Endodermal cell (in vitro differentiated cells): ENCODE measurements around the gene PDE3A. TPM values are rescaled to one million over a fixed set of nuclear protein-coding genes. Genes with fewer than 3 reads are reported as not detected.
A peak's percentile ranks its signal among the peaks of the same experiment; 100 is the strongest.

Source experiments
- DNase-seq: peaks from one replicate; pipeline ENCODE4 v3.0.0-alpha.2; 2017
- H3K27ac ChIP-seq: 2 replicates; pipeline ENCODE4 v1.5.1; 2013; ENCODE audit warnings: mild to moderate bottlenecking, low read depth, low read length, moderate library complexity
- H3K27me3 ChIP-seq: 2 replicates; pipeline ENCODE4 v1.6.1; 2013; ENCODE audit warnings: mild to moderate bottlenecking, low read length, moderate library complexity; ENCODE audit not compliant: insufficient read depth, control insufficient read depth, poor library complexity, severe bottlenecking
- H3K36me3 ChIP-seq: 2 replicates; pipeline ENCODE4 v1.7.0; 2013; ENCODE audit warnings: mild to moderate bottlenecking, low read length, moderate library complexity; ENCODE audit not compliant: control insufficient read depth, insufficient read depth
- H3K4me1 ChIP-seq: one replicate; pipeline ENCODE4 v1.7.0; 2013; ENCODE audit warnings: low read length; ENCODE audit not compliant: control insufficient read depth, insufficient read depth
- H3K4me3 ChIP-seq: 2 replicates; pipeline ENCODE4 v1.5.1; 2013; ENCODE audit warnings: mild to moderate bottlenecking, low read length, moderate library complexity
- H3K9ac ChIP-seq: 2 replicates; pipeline ENCODE4 v1.6.1; 2013; ENCODE audit warnings: mild to moderate bottlenecking, low read length, moderate library complexity; ENCODE audit not compliant: poor library complexity, severe bottlenecking; ENCODE audit errors: extremely low read depth
- H3K9me3 ChIP-seq: 2 replicates; pipeline ENCODE4 v1.6.1; 2013; ENCODE audit warnings: mild to moderate bottlenecking, low read length, moderate library complexity; ENCODE audit not compliant: control insufficient read depth
- H3K27ac Mint-ChIP-seq: 2 replicates; pipeline ENCODE4 v1.8.0; 2020; ENCODE audit warnings: mixed read lengths
- H3K27me3 Mint-ChIP-seq: 2 replicates; pipeline ENCODE4 v1.8.0; 2021; ENCODE audit warnings: mild to moderate bottlenecking, mixed read lengths; ENCODE audit not compliant: insufficient read depth
- H3K36me3 Mint-ChIP-seq: 2 replicates; pipeline ENCODE4 v1.8.0; 2020; ENCODE audit warnings: low read depth, mixed read lengths
- H3K4me1 Mint-ChIP-seq: 2 replicates; pipeline ENCODE4 v1.8.0; 2020; ENCODE audit warnings: mixed read lengths
- H3K4me3 Mint-ChIP-seq: 2 replicates; pipeline ENCODE4 v1.8.0; 2020; ENCODE audit warnings: mild to moderate bottlenecking, moderate library complexity, mixed read lengths
- H3K9me3 Mint-ChIP-seq: 2 replicates; pipeline ENCODE4 v1.8.0; 2020; ENCODE audit warnings: mild to moderate bottlenecking, mixed read lengths
- CTCF ChIP-seq: fragments of 200-600 bp; sonication (generic); conservative IDR thresholded peaks from 2 replicates; pipeline ENCODE4 v1.5.0; 2021; ENCODE audit warnings: antibody characterized with exemption, mild to moderate bottlenecking
- WGBS, 2 experiments: methylation state at CpG; one replicate each; pipeline versions ENCODE4 v1.1.5 to v1.1.7; 2013; ENCODE audit warnings: missing lambda C conversion rate in 2 of 2, mixed read lengths in 1 of 2; ENCODE audit not compliant: insufficient coverage in 1 of 2, insufficient read length in 1 of 2; 5-methylcytosine and 5-hydroxymethylcytosine counted together
- total RNA-seq, 2 donors: library from RNA; stranded (reverse); fragmentation: NEBNext Ultra II Directional in 1 of 2; extraction: Animal tissue kit (Norgen Biotek cat#: 25700) in 1 of 2; gene quantifications; 2 replicates in 1 of 2; 3 replicates in 1 of 2; pipeline ENCODE4 v1.2.1, GENCODE V29; 2021

Gene PDE3A
- total RNA-seq, 2 donors from 2014 or later, result 0.62 to 1.8 TPM

GRCh38 chr12:20523658-20524057 lies 155.3 kb downstream of the PDE3A start:
- no peak for TF ChIP-seq CTCF
- Mint-ChIP-seq H3K9me3 (no peaks in the 10 kb centered on the region), H3K36me3 (no peaks in the 10 kb centered on the region), H3K4me1 (no peaks in the 10 kb centered on the region), H3K27me3 (no peaks in the 10 kb centered on the region), H3K27ac (no peak overlapping the region), H3K4me3 (no peak overlapping the region)
- H3K27me3 ChIP-seq, result no peaks in the 10 kb centered on the region
- no peaks in the 10 kb centered on the region for H3K4me1 ChIP-seq
- 80 to 90% methylated on average over 1 to 2 of the region's 2 CpGs for WGBS, 2 experiments
- H3K36me3 ChIP-seq, result no peaks in the 10 kb centered on the region
- no peak overlapping the region for H3K9ac ChIP-seq
- DNase-seq, result no peak
- H3K27ac ChIP-seq, result no peak overlapping the region
- H3K9me3 ChIP-seq, result no peaks in the 10 kb centered on the region
- H3K4me3 ChIP-seq, result no peak overlapping the region

GRCh38 chr12:20524113-20524512 lies 155.8 kb downstream of the PDE3A start:
- no peak overlapping the region for H3K4me3 Mint-ChIP-seq
- WGBS, 2 experiments, result 78% methylated on average over 5 of the region's 5 CpGs; no CpG with 5 or more reads in 1 of the 2 experiments
- no peak for DNase-seq

GRCh38 chr12:20525064-20525610 lies 156.8 kb downstream of the PDE3A start:
- no peak for DNase-seq
- H3K4me1 ChIP-seq, result no peaks in the 10 kb centered on the region
- H3K27ac Mint-ChIP-seq, result no peak overlapping the region
- no peak overlapping the region for H3K4me3 ChIP-seq
- no peaks in the 10 kb centered on the region for H3K27me3 Mint-ChIP-seq
- H3K9me3 ChIP-seq, result no peaks in the 10 kb centered on the region
- H3K9ac ChIP-seq, result no peak overlapping the region
- H3K9me3 Mint-ChIP-seq, result no peaks in the 10 kb centered on the region
- no peaks in the 10 kb centered on the region for H3K36me3 Mint-ChIP-seq
- H3K36me3 ChIP-seq, result no peaks in the 10 kb centered on the region
- TF ChIP-seq CTCF, result no peak
- WGBS, 2 experiments, result 90 to 100% methylated on average over 2 to 4 of the region's 4 CpGs
- H3K27ac ChIP-seq, result no peak overlapping the region
- no peak overlapping the region for H3K4me3 Mint-ChIP-seq
- no peaks in the 10 kb centered on the region for H3K27me3 ChIP-seq
- no peaks in the 10 kb centered on the region for H3K4me1 Mint-ChIP-seq

More at GRCh38 chr12:20524113-20524512, 155.8 kb downstream of the PDE3A start:
- no peak for TF ChIP-seq CTCF
- H3K4me3 ChIP-seq, result no peak overlapping the region
- no peaks in the 10 kb centered on the region for H3K27me3 ChIP-seq
- H3K36me3 ChIP-seq, result no peaks in the 10 kb centered on the region
- no peak overlapping the region for H3K27ac ChIP-seq
- H3K27ac Mint-ChIP-seq, result peak overlapping the region; percentile 27
- H3K9me3 ChIP-seq, result no peaks in the 10 kb centered on the region
- H3K9ac ChIP-seq, result no peak overlapping the region
- no peaks in the 10 kb centered on the region for H3K4me1 Mint-ChIP-seq
- H3K9me3 Mint-ChIP-seq, result no peaks in the 10 kb centered on the region
- no peaks in the 10 kb centered on the region for H3K36me3 Mint-ChIP-seq
- no peaks in the 10 kb centered on the region for H3K27me3 Mint-ChIP-seq
- H3K4me1 ChIP-seq, result no peaks in the 10 kb centered on the region
